IMR-90 (cell line): ENCODE measurements around the gene KLK12. TPM values are rescaled to one million over a fixed set of nuclear protein-coding genes. Genes with fewer than 3 reads are reported as not detected.

ENCODE experiments used
- ATAC-seq: fragments of 200-7000 bp; cut with Tn5 transposase; 2 replicates; pipeline ENCODE4 v1.9.1; 2020; ENCODE audit warnings: low read depth, mild to moderate bottlenecking, moderate library complexity
- BruUV-seq: library from RNA; stranded (reverse); fragments of 400-500 nt; replicated peaks from 2 replicates; lab custom pipeline; 2021; lab: Mats Ljungman, UMichigan
- CTCF ChIA-PET: fragments of 300-600 bp; formaldehyde crosslinking; extraction: SDS; loops from one replicate; lab custom pipeline; 2021; ENCODE audit warnings: antibody characterized with exemption; lab: Yijun Ruan, JAX
- POLR2A ChIA-PET: fragments of 300-600 bp; sonication (Branson Sonifier 250); formaldehyde crosslinking; loops from one replicate; lab custom pipeline; 2022; ENCODE audit warnings: antibody characterized with exemption; ENCODE audit not compliant: unreplicated experiment; lab: Charles Lee
- DNase-seq: peaks from one replicate; pipeline ENCODE4 v3.0.0; 2013
- H2AFZ ChIP-seq: replicated peaks from 2 replicates; pipeline ENCODE3; 2013; ENCODE audit warnings: low read length, mild to moderate bottlenecking; ENCODE audit not compliant: poor library complexity
- H2AK5ac ChIP-seq: 2 replicates; pipeline ENCODE4 v1.6.1; 2013; ENCODE audit warnings: low read depth, low read length, inconsistent platforms
- H2AK9ac ChIP-seq: replicated peaks from 2 replicates; pipeline ENCODE3; 2013; ENCODE audit warnings: mild to moderate bottlenecking, low read depth, low read length, moderate library complexity; ENCODE audit not compliant: poor library complexity
- H2BK120ac ChIP-seq: 2 replicates; pipeline ENCODE4 v1.6.1; 2013; ENCODE audit warnings: low read depth, low read length, inconsistent platforms
- H2BK15ac ChIP-seq: 3 replicates; pipeline ENCODE4 v1.6.1; 2013; ENCODE audit warnings: low read depth, low read length, inconsistent platforms
- H2BK20ac ChIP-seq: 2 replicates; pipeline ENCODE4 v1.6.1; 2013; ENCODE audit warnings: low read depth, mild to moderate bottlenecking, inconsistent platforms, low read length, moderate library complexity
- H2BK5ac ChIP-seq: 2 replicates; pipeline ENCODE4 v1.6.1; 2013; ENCODE audit warnings: mild to moderate bottlenecking, low read depth, low read length, inconsistent platforms; ENCODE audit not compliant: poor library complexity, severe bottlenecking
- H3K14ac ChIP-seq: replicated peaks from 2 replicates; pipeline ENCODE4 v1.6.1; 2013; ENCODE audit warnings: low read depth, low read length, inconsistent platforms
- H3K18ac ChIP-seq: 2 replicates; pipeline ENCODE4 v1.6.1; 2013; ENCODE audit warnings: low read depth, low read length, control low read depth
- H3K23ac ChIP-seq: 2 replicates; pipeline ENCODE4 v1.6.1; 2013; ENCODE audit warnings: low read depth, low read length, inconsistent platforms
- H3K27ac ChIP-seq: 2 replicates; pipeline ENCODE4 v1.5.1; 2013; ENCODE audit warnings: mild to moderate bottlenecking, control low read depth, low read length; ENCODE audit not compliant: insufficient read depth
- H3K27me3 ChIP-seq: 2 replicates; pipeline ENCODE4 v1.6.1; 2013; ENCODE audit warnings: low read length; ENCODE audit not compliant: control insufficient read depth, insufficient read depth
- H3K36me3 ChIP-seq: 2 replicates; pipeline ENCODE4 v1.6.1; 2013; ENCODE audit warnings: low read length, mixed read lengths; ENCODE audit not compliant: control insufficient read depth, insufficient read depth
- H3K4ac ChIP-seq: 2 replicates; pipeline ENCODE4 v1.6.1; 2013; ENCODE audit warnings: low read depth, low read length, inconsistent platforms
- H3K4me1 ChIP-seq: 2 replicates; pipeline ENCODE4 v1.6.1; 2013; ENCODE audit warnings: low read length, mixed read lengths; ENCODE audit not compliant: control insufficient read depth, insufficient read depth
- H3K4me2 ChIP-seq: 2 replicates; pipeline ENCODE4 v1.6.1; 2013; ENCODE audit warnings: low read depth, mild to moderate bottlenecking, control low read depth, low read length, moderate library complexity
- H3K4me3 ChIP-seq: 2 replicates; pipeline ENCODE4 v1.5.1; 2013; ENCODE audit warnings: low read depth, mild to moderate bottlenecking, control low read depth, low read length, moderate library complexity; ENCODE audit not compliant: insufficient read depth
- H3K56ac ChIP-seq: 2 replicates; pipeline ENCODE4 v1.6.1; 2013; ENCODE audit warnings: low read length, inconsistent platforms; ENCODE audit not compliant: insufficient read depth; ENCODE audit errors: extremely low read depth
- H3K79me1 ChIP-seq, 2 experiments: 2 replicates each; pipeline ENCODE4 v1.6.1; 2013; ENCODE audit warnings: low read length in 2 of 2, inconsistent platforms in 1 of 2, low read depth in 1 of 2
- H3K9ac ChIP-seq: 2 replicates; pipeline ENCODE4 v1.6.1; 2013; ENCODE audit warnings: low read depth, low read length, control low read depth
- H3K9me1 ChIP-seq: 2 replicates; pipeline ENCODE4 v1.6.1; 2013; ENCODE audit warnings: low read length, inconsistent platforms; ENCODE audit not compliant: insufficient read depth
- H3K9me3 ChIP-seq: 2 replicates; pipeline ENCODE4 v1.6.1; 2013; ENCODE audit warnings: low read length; ENCODE audit not compliant: control insufficient read depth, insufficient read depth
- H4K20me1 ChIP-seq: 2 replicates; pipeline ENCODE4 v1.6.1; 2013; ENCODE audit warnings: low read length, inconsistent platforms; ENCODE audit not compliant: insufficient read depth
- H4K5ac ChIP-seq: 2 replicates; pipeline ENCODE4 v1.6.1; 2013; ENCODE audit warnings: mild to moderate bottlenecking, low read depth, low read length, control low read depth
- H4K8ac ChIP-seq, 2 experiments: 2 replicates each; pipeline ENCODE4 v1.6.1; 2013; ENCODE audit warnings: low read depth in 2 of 2, low read length in 2 of 2, control low read depth in 1 of 2, inconsistent platforms in 1 of 2
- H4K91ac ChIP-seq: 2 replicates; pipeline ENCODE4 v1.6.1; 2013; ENCODE audit warnings: low read depth, low read length, inconsistent platforms; ENCODE audit not compliant: insufficient read depth
- BHLHE40 ChIP-seq: fragments of 150-350 bp; IDR thresholded peaks from 2 replicates; pipeline ENCODE4 v1.6.1; 2016; ENCODE audit warnings: mild to moderate bottlenecking, low read depth, low read length
- CHD1 ChIP-seq: IDR thresholded peaks from 2 replicates; pipeline ENCODE4 v1.6.1; 2012; ENCODE audit warnings: low read depth, low read length, improper control_type of control experiment
- CTCF ChIP-seq: conservative IDR thresholded peaks from 2 replicates; pipeline ENCODE4 v1.5.1; 2012; ENCODE audit warnings: mild to moderate bottlenecking, low read depth, low read length, improper control_type of control experiment
- FOS ChIP-seq: fragments of 150-350 bp; IDR thresholded peaks from 2 replicates; pipeline ENCODE4 v1.6.1; 2016; ENCODE audit warnings: low read depth, low read length
- MXI1 ChIP-seq: IDR thresholded peaks from 2 replicates; pipeline ENCODE4 v1.6.1; 2012; ENCODE audit warnings: low read depth, mild to moderate bottlenecking, low read length, moderate library complexity, borderline replicate concordance
- NFE2L2 ChIP-seq: fragments of 150-350 bp; IDR thresholded peaks from 2 replicates; pipeline ENCODE4 v1.6.1; 2016; ENCODE audit warnings: low read depth, mild to moderate bottlenecking, low read length
- POLR2A ChIP-seq: IDR thresholded peaks from 2 replicates; pipeline ENCODE4 v1.6.1; 2012; ENCODE audit warnings: mild to moderate bottlenecking, low read depth, low read length
- RCOR1 ChIP-seq: IDR thresholded peaks from 2 replicates; pipeline ENCODE4 v1.6.1; 2012; ENCODE audit warnings: mild to moderate bottlenecking, low read length, improper control_type of control experiment; ENCODE audit not compliant: insufficient replicate concordance
- RFX5 ChIP-seq: IDR thresholded peaks from 2 replicates; pipeline ENCODE4 v1.8.0; 2012; ENCODE audit warnings: low read depth, mild to moderate bottlenecking, low read length, moderate library complexity
- SMC3 ChIP-seq: fragments of 150-350 bp; IDR thresholded peaks from 2 replicates; pipeline ENCODE4 v1.6.1; 2016; ENCODE audit warnings: low read depth, mild to moderate bottlenecking, antibody characterized with exemption, low read length, moderate library complexity
- whole genome bisulfite sequencing, 2 experiments: methylation state at CpG; one replicate each; pipeline versions ENCODE4 v1.1.5 to v1.1.7; 2013; ENCODE audit warnings: missing lambda C conversion rate in 2 of 2; ENCODE audit not compliant: insufficient read length in 1 of 2; ENCODE audit errors: extremely low coverage in 2 of 2; 5-methylcytosine and 5-hydroxymethylcytosine counted together
- dilution Hi-C: fragments of 300-500 bp; cut with HindIII; formaldehyde crosslinking; loops from one replicate; pipeline ENCODE4 v1.14.3; 2018; ENCODE audit warnings: low sequenced_read_pairs; ENCODE audit not compliant: unreplicated experiment
- in situ Hi-C: fragments of 300-500 bp; cut with MboI; formaldehyde crosslinking; loops from 3 replicates; pipeline ENCODE4 v1.14.3; 2019; ENCODE audit warnings: low sequenced_read_pairs, inconsistent platforms, mixed read lengths
- intact Hi-C: fragments of 100-400 bp; cut with micrococcal nuclease; formaldehyde crosslinking; loops from 2 replicates; pipeline ENCODE4 v1.10.0; 2022
- polyA plus RNA-seq, 3 experiments: library from polyadenylated mRNA; depleted of rRNA; stranded (reverse); fragments of >200 nt; gene quantifications; 2 replicates each; pipeline ENCODE4 v1.2.3, GENCODE V29; 2012; ENCODE audit warnings: low replicate concordance in 1 of 3
- total RNA-seq: library from RNA; depleted of rRNA; stranded (reverse); fragments of >200 nt; gene quantifications from 2 replicates; pipeline ENCODE4 v1.2.3, GENCODE V29; 2012

The KLK12 gene
- total and polyA plus RNA-seq, 2 of the 4 experiments (the other 2 are of a cell fraction) = not detected

GRCh38 chr19:51009061-51009891 lies 25.5 kb downstream of the KLK12 start:
- no peak overlapping the region for H4K8ac ChIP-seq
- 30% methylated on average over 2 of the region's 19 CpGs; no CpG with 5 or more reads in 1 of the 2 experiments for WGBS, 2 experiments
- no peak overlapping the region for H2BK20ac ChIP-seq
- no peak overlapping the region for H3K4ac ChIP-seq
- H3K4me1 ChIP-seq = no peaks in the 10 kb centered on the region
- DNase-seq (no peak), ATAC-seq (no peak)
- H4K5ac ChIP-seq = no peak overlapping the region
- H2AK5ac ChIP-seq = no peak overlapping the region
- no peak overlapping the region for H3K27ac ChIP-seq
- H3K27me3 ChIP-seq = no peaks in the 10 kb centered on the region
- H2BK5ac ChIP-seq = no peak overlapping the region
- H3K36me3 ChIP-seq = no peaks in the 10 kb centered on the region
- H3K4me3 ChIP-seq = no peak overlapping the region
- H2AK9ac ChIP-seq = no peak overlapping the region
- POLR2A ChIA-PET = no interaction called here
- H2BK15ac ChIP-seq = no peak overlapping the region
- CTCF ChIA-PET = no interaction called here
- H3K9ac ChIP-seq = no peak overlapping the region
- H3K9me1 ChIP-seq = no peaks in the 10 kb centered on the region
- peaks cover 2% of the 10 kb centered on the region for H3K9me3 ChIP-seq
- no peak overlapping the region for H3K14ac ChIP-seq
- H3K18ac ChIP-seq = no peak overlapping the region
- in situ Hi-C loops = no loop called here
- H2BK120ac ChIP-seq = no peak overlapping the region
- no TSS peak for BruUV-seq
- no peak overlapping the region for H3K4me2 ChIP-seq
- no peaks in the 10 kb centered on the region for H3K79me1 ChIP-seq
- intact Hi-C loops = no loop called here
- TF ChIP-seq FOS (no peak), MXI1 (no peak), RFX5 (no peak), RCOR1 (no peak), POLR2A (no peak), CTCF (no peak), SMC3 (no peak), NFE2L2 (no peak), BHLHE40 (no peak), CHD1 (no peak)
- no peak overlapping the region for H3K56ac ChIP-seq
- no peak overlapping the region for H2AFZ ChIP-seq
- dilution Hi-C loops = no loop called here
- no peak overlapping the region for H3K23ac ChIP-seq
- H4K20me1 ChIP-seq = no peaks in the 10 kb centered on the region
- H4K91ac ChIP-seq = no peak overlapping the region
